Smooth muscle cell (in vitro differentiated cells): ENCODE measurements around the gene PUS10. TPM values are rescaled to one million over a fixed set of nuclear protein-coding genes. Genes with fewer than 3 reads are reported as not detected.
"Not testable (repeated sequence)": the region's sequence is repeated elsewhere in the genome, so short reads cannot be mapped to it uniquely, and the experiment has no call there.

Experiments used
- DNase-seq: peaks from one replicate; lab custom pipeline; 2025; ENCODE audit not compliant: unreplicated experiment; lab: John Stamatoyannopoulos, UW
- H2AFZ ChIP-seq: fragments of 200-600 bp; sonication (generic); 2 replicates; pipeline ENCODE4 v1.6.0; 2016; ENCODE audit warnings: antibody characterized with exemption, low read depth, mild to moderate bottlenecking
- H3F3A ChIP-seq: fragments of 200-600 bp; sonication (generic); 2 replicates; pipeline ENCODE4 v1.6.0; 2017; ENCODE audit warnings: antibody characterized with exemption, low read depth
- H3K27ac ChIP-seq: fragments of 200-600 bp; sonication (generic); 2 replicates; pipeline ENCODE4 v1.5.1; 2016; ENCODE audit warnings: low read depth, mild to moderate bottlenecking
- H3K27me3 ChIP-seq: fragments of 200-600 bp; sonication (generic); 2 replicates; pipeline ENCODE4 v1.6.1; 2016; ENCODE audit warnings: low read depth, mild to moderate bottlenecking
- H3K36me3 ChIP-seq: fragments of 200-600 bp; sonication (generic); 2 replicates; pipeline ENCODE4 v1.5.1; 2016; ENCODE audit warnings: low read depth
- H3K4me1 ChIP-seq: fragments of 200-600 bp; sonication (generic); 2 replicates; pipeline ENCODE4 v1.5.1; 2016; ENCODE audit warnings: low read depth
- H3K4me2 ChIP-seq: fragments of 200-600 bp; sonication (generic); 2 replicates; pipeline ENCODE4 v1.6.0; 2016; ENCODE audit warnings: mild to moderate bottlenecking
- H3K4me3 ChIP-seq: fragments of 200-600 bp; sonication (generic); 2 replicates; pipeline ENCODE4 v1.5.1; 2016; ENCODE audit warnings: mild to moderate bottlenecking
- H3K79me2 ChIP-seq: fragments of 200-600 bp; sonication (generic); 2 replicates; pipeline ENCODE4 v1.6.0; 2016; ENCODE audit warnings: low read depth, mild to moderate bottlenecking
- H3K9ac ChIP-seq: fragments of 200-600 bp; sonication (generic); 2 replicates; pipeline ENCODE4 v1.6.0; 2016; ENCODE audit warnings: low read depth
- H3K9me3 ChIP-seq: fragments of 200-600 bp; sonication (generic); replicated peaks from 2 replicates; pipeline ENCODE4 v1.5.1; 2016; ENCODE audit warnings: low read depth
- H4K20me1 ChIP-seq: fragments of 200-600 bp; sonication (generic); 2 replicates; pipeline ENCODE4 v1.6.0; 2016; ENCODE audit warnings: low read depth
- CTCF ChIP-seq: fragments of 200-600 bp; sonication (generic); IDR thresholded peaks from 2 replicates; pipeline ENCODE4 v1.5.1; 2017; ENCODE audit warnings: borderline replicate concordance, mild to moderate bottlenecking, antibody characterized with exemption; ENCODE audit not compliant: insufficient read depth, poor library complexity, severe bottlenecking
- WGBS: methylation state at CpG from one replicate; pipeline ENCODE4 v1.1.7; 2016; ENCODE audit warnings: low lambda C conversion rate; 5-methylcytosine and 5-hydroxymethylcytosine counted together
- polyA plus RNA-seq: library from polyadenylated mRNA; unstranded; fragments of >200 nt; fragmentation: Nextera tagmentation; extraction: Ambion mirVana; gene quantifications from 2 replicates; pipeline ENCODE4 v1.2.1, GENCODE V29; 2016
- total RNA-seq: library from RNA; depleted of rRNA; stranded (reverse); fragments of >200 nt; gene quantifications from 2 replicates; pipeline ENCODE4 v1.2.3, GENCODE V29; 2014

The PUS10 gene
- total and polyA plus RNA-seq, 2 experiments from 2014 or later, result 3.3 to 6.3 TPM

- no peak for DNase-seq
- H3K79me2 ChIP-seq, result no peaks in the 10 kb centered on the region
- H3K4me2 ChIP-seq, result no peak overlapping the region
- WGBS, result 97% methylated on average over 3 of the region's 3 CpGs
- no peaks in the 10 kb centered on the region for H4K20me1 ChIP-seq
- TF ChIP-seq CTCF, result no peak
- H3K4me3 ChIP-seq, result no peak overlapping the region
- H3K27me3 ChIP-seq, result no peaks in the 10 kb centered on the region
- no peaks in the 10 kb centered on the region for H3K9me3 ChIP-seq
- no peak overlapping the region for H3K27ac ChIP-seq
- no peak overlapping the region for H2AFZ ChIP-seq
- H3K4me1 ChIP-seq, result no peaks in the 10 kb centered on the region
- no peaks in the 10 kb centered on the region for H3F3A ChIP-seq
- H3K9ac ChIP-seq, result no peak overlapping the region
- no peaks in the 10 kb centered on the region for H3K36me3 ChIP-seq
Measured at GRCh38 chr2:60926741-60927552, 91.1 kb downstream of the PUS10 start.

GRCh38 chr2:60925994-60926740 is 91.9 kb downstream of the PUS10 start:
- no peak for TF ChIP-seq CTCF
- Histone ChIP-seq H3F3A (no peaks in the 10 kb centered on the region), H3K4me2 (no peak overlapping the region), H3K27me3 (no peaks in the 10 kb centered on the region), H4K20me1 (no peaks in the 10 kb centered on the region), H3K4me1 (no peaks in the 10 kb centered on the region), H3K9me3 (no peaks in the 10 kb centered on the region), H2AFZ (no peak overlapping the region), H3K9ac (no peak overlapping the region), H3K27ac (no peak overlapping the region), H3K4me3 (no peak overlapping the region), H3K79me2 (no peaks in the 10 kb centered on the region), H3K36me3 (no peaks in the 10 kb centered on the region)
- no peak for DNase-seq
- 78% methylated on average over 7 of the region's 7 CpGs for WGBS

GRCh38 chr2:60907329-60907728 is 110.7 kb downstream of the PUS10 start:
- DNase-seq, result no peak
- Histone ChIP-seq H3K4me2 (no peak overlapping the region), H3K36me3 (no peaks in the 10 kb centered on the region), H2AFZ (no peak overlapping the region), H3K27ac (no peak overlapping the region), H3F3A (no peaks in the 10 kb centered on the region), H3K9ac (no peak overlapping the region), H3K4me1 (no peaks in the 10 kb centered on the region), H3K27me3 (no peaks in the 10 kb centered on the region), H3K4me3 (no peak overlapping the region), H3K79me2 (no peaks in the 10 kb centered on the region), H4K20me1 (no peaks in the 10 kb centered on the region), H3K9me3 (no peaks in the 10 kb centered on the region)
- no peak for TF ChIP-seq CTCF
- WGBS, result 97% methylated on average over 8 of the region's 8 CpGs

GRCh38 chr2:60906395-60906794 is 111.7 kb downstream of the PUS10 start:
- Histone ChIP-seq H3K9me3 (no peaks in the 10 kb centered on the region), H3K79me2 (no peaks in the 10 kb centered on the region), H2AFZ (no peak overlapping the region), H3F3A (no peaks in the 10 kb centered on the region), H3K4me1 (no peaks in the 10 kb centered on the region), H4K20me1 (no peaks in the 10 kb centered on the region), H3K4me3 (no peak overlapping the region), H3K36me3 (no peaks in the 10 kb centered on the region), H3K4me2 (no peak overlapping the region), H3K27me3 (no peaks in the 10 kb centered on the region), H3K9ac (no peak overlapping the region), H3K27ac (no peak overlapping the region)
- no peak for DNase-seq
- TF ChIP-seq CTCF, result no peak
- WGBS, result 90% methylated on average over 2 of the region's 2 CpGs

- H3K4me3 ChIP-seq, H3K4me1 ChIP-seq, DNase-seq, H2AFZ ChIP-seq, H3K9ac ChIP-seq, H3F3A ChIP-seq, H3K36me3 ChIP-seq, H3K4me2 ChIP-seq, H3K79me2 ChIP-seq, H3K27ac ChIP-seq, H4K20me1 ChIP-seq, H3K27me3 ChIP-seq, H3K9me3 ChIP-seq: not testable (repeated sequence)
- WGBS, result 95% methylated on average over 5 of the region's 5 CpGs
Measured at GRCh38 chr2:60905867-60906266, 112.2 kb downstream of the PUS10 start.
